Activated CD8-positive, alpha-beta memory T cell treated with anti-CD3 and anti-CD28 coated beads, Interleukin-2, amount 50 U/mL, for 4 hours (primary cell): Measurements from ENCODE around the gene GIMAP1.

Source experiments
- DNase-seq: peaks from one replicate; pipeline ENCODE4 v3.0.0-alpha.2; 2020

GIMAP1 gene

GRCh38 chr7:150753239-150753638 lies 36.8 kb downstream of the GIMAP1 start:
- no peak for DNase-seq

- no peak for DNase-seq
Measured at GRCh38 chr7:150753826-150754603, 37.6 kb downstream of the GIMAP1 start.

- no peak for DNase-seq
Measured at GRCh38 chr7:150754951-150755350, 38.5 kb downstream of the GIMAP1 start.

DNA sequence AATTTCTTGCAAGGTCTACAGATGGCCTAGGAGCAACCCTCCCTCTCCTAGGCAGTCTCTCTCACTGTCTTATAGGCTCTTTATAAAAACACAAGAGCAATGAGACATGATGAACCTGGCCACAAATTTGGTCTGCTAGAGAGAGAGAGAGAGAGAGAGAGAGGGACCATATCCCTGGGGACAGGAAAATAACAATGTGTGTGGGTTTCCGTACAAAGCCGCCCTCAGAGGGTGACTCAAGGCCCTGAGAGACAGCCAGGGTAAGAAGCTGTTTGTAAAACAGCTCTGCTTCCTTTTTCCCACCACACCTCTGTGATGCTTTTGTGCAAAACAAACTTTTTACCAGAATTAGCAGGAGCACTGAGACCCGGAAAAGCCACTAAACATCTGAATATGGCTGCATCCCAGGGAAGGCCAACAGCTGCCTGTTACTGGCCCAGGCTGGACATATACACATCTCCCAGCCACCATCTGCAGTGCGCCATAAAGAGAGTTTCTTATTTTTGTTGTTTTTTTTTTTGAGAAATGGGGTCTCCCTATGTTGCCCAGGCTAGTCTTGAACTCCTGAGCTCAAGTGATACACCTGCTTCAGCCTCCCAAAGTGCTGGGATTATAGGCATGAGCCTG lies 39.2 kb downstream of the GIMAP1 start:
- DNase-seq, result peak; percentile 70

- no peak for DNase-seq
Measured at GRCh38 chr7:150756166-150756565, 39.8 kb downstream of the GIMAP1 start.

DNA sequence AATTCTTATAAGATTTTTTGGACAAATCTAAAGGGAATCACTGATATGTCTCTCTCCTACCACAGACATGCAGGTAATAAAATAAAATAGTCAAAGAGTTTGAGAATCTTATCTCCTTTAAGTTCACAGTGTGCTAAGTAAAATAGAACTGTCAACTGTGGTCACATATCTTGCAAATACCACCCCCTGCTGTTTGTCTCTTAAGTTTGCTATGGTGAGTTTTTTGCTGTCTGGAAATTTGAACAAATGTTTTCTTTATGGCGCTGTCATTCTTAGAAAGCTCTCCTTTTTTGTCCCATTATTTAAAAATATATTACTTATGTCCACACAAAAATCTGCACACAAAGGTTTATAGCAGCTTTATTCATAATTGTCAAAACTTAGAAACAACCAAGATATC lies 40.4 kb downstream of the GIMAP1 start:
- no peak for DNase-seq

DNA sequence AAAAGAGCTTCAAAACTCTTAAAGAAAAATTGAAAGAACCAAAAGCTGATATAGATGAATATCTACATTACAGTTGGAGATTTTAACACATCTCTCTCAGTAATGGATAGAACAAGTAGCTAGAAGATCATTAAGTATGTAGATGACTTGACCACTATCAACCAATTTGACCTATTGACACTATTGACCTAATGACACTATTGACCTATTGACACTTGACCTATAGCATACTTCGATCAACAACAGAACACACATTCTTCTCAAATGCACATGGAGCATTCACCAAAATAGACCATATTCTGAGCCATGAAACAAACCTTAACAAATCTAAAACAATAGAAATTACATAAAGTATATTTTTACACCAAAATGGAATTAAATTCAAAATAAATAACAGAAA lies 43.1 kb downstream of the GIMAP1 start:
- DNase-seq, result no peak

GRCh38 chr7:150766334-150766709 lies 49.9 kb downstream of the GIMAP1 start:
- DNase-seq, result no peak

- no peak for DNase-seq
Measured at GRCh38 chr7:150769768-150770167, 53.4 kb downstream of the GIMAP1 start.
